Measurements from ENCODE around the gene LRRC28. TPM values are rescaled to one million over a fixed set of nuclear protein-coding genes. Genes with fewer than 3 reads are reported as not detected.

The LRRC28 gene
- total RNA-seq, 1 donor from 2014 or later = 49.6 TPM

DNA sequence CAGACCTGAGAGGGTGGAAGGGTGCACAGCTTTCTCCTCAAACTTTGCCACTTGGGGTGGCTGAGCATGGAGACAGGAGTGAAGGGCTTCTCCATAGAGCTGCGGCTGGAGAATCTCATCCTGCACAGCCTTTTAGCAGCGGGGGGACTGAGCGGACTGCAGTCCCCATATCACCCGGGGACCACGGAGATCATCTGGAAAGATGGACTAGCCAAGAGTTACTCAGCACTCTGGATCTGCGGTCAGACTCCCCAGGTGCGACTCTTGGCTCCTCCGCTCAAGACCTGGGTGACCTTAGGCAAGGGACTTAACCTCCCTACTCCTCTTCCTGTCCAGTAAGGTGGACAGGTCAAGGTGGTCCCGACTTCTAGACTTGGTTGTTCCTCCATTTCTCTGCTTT lies 188.7 kb downstream of the LRRC28 start:
- peak; percentile 4 for DNase-seq
- H3K27me3 Mint-ChIP-seq (ENCODE audit: unreplicated experiment) = peaks cover 1% of the 10 kb centered on the region
- peaks cover 6% of the 10 kb centered on the region for H3K36me3 Mint-ChIP-seq (ENCODE audit: unreplicated experiment)
- peaks cover 9% of the 10 kb centered on the region for H3K4me1 Mint-ChIP-seq (ENCODE audit: low read depth, unreplicated experiment)
- no peak overlapping the region for H3K27ac Mint-ChIP-seq (ENCODE audit: unreplicated experiment)
- TF ChIP-seq, protein P1, sequence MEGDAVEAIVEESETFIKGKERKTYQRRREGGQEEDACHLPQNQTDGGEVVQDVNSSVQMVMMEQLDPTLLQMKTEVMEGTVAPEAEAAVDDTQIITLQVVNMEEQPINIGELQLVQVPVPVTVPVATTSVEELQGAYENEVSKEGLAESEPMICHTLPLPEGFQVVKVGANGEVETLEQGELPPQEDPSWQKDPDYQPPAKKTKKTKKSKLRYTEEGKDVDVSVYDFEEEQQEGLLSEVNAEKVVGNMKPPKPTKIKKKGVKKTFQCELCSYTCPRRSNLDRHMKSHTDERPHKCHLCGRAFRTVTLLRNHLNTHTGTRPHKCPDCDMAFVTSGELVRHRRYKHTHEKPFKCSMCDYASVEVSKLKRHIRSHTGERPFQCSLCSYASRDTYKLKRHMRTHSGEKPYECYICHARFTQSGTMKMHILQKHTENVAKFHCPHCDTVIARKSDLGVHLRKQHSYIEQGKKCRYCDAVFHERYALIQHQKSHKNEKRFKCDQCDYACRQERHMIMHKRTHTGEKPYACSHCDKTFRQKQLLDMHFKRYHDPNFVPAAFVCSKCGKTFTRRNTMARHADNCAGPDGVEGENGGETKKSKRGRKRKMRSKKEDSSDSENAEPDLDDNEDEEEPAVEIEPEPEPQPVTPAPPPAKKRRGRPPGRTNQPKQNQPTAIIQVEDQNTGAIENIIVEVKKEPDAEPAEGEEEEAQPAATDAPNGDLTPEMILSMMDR (IDR thresholded peaks at IDR 0.05; ENCODE audit: partially characterized antibody, unreplicated experiment) = no peak
- H3K4me3 Mint-ChIP-seq (ENCODE audit: unreplicated experiment) = no peak overlapping the region
- H3K9me3 Mint-ChIP-seq (ENCODE audit: unreplicated experiment) = peaks cover 2% of the 10 kb centered on the region

Other genes starting within 250 kb of the LRRC28 start
- not detected for gene PGPEP1L, start 243.7 kb upstream of the LRRC28 start, total RNA-seq (ENCODE audit: unreplicated experiment)
- 4.8 TPM for gene SYNM, start 146.4 kb upstream of the LRRC28 start, total RNA-seq (ENCODE audit: unreplicated experiment)
- 7.8 TPM for gene TTC23, start 1.9 kb upstream of the LRRC28 start, total RNA-seq (ENCODE audit: unreplicated experiment)

Data from glutamatergic neuron (in vitro differentiated cells).